Activated B cell treated with CpG ODN at 0.5 μM for 24 hours (primary cell): ENCODE results near the gene PF4V1. TPM values are rescaled to one million over a fixed set of nuclear protein-coding genes. Genes with fewer than 3 reads are reported as not detected.

Experiments
- ATAC-seq: fragments of 200-7000 bp; cut with Tn5 transposase; one replicate; pipeline ENCODE4 v1.10.0; 2021; ENCODE audit warnings: low read depth, mild to moderate bottlenecking, moderate library complexity
- CTCF ChIA-PET: fragments of 350-600 bp; sonication (Branson Sonifier 250); formaldehyde crosslinking; loops from one replicate; lab custom pipeline; 2021; ENCODE audit warnings: antibody characterized with exemption; lab: Charles Lee
- POLR2A ChIA-PET: fragments of 350-600 bp; sonication (Branson Sonifier 250); formaldehyde crosslinking; loops from one replicate; lab custom pipeline; 2021; ENCODE audit warnings: antibody characterized with exemption; lab: Charles Lee
- DNase-seq: peaks from one replicate; pipeline ENCODE4 v3.0.0; 2022
- H3K27ac Mint-ChIP-seq: one replicate; pipeline ENCODE4 v1.8.0; 2020; ENCODE audit warnings: mixed read lengths
- H3K27me3 Mint-ChIP-seq: one replicate; pipeline ENCODE4 v1.8.0; 2021; ENCODE audit warnings: mixed read lengths
- H3K36me3 Mint-ChIP-seq: one replicate; pipeline ENCODE4 v1.8.0; 2021; ENCODE audit warnings: low read depth, mixed read lengths
- H3K4me1 Mint-ChIP-seq: one replicate; pipeline ENCODE4 v1.8.0; 2021; ENCODE audit warnings: mixed read lengths
- H3K4me3 Mint-ChIP-seq: one replicate; pipeline ENCODE4 v1.8.0; 2020; ENCODE audit warnings: mild to moderate bottlenecking, mixed read lengths
- H3K9me3 Mint-ChIP-seq: one replicate; pipeline ENCODE4 v1.8.0; 2020; ENCODE audit warnings: mixed read lengths
- CTCF ChIP-seq: fragments of 200-600 bp; IDR thresholded peaks from one replicate; pipeline ENCODE4 v1.8.0; 2022; ENCODE audit warnings: antibody characterized with exemption, mild to moderate bottlenecking
- intact Hi-C: fragments of 100-400 bp; cut with micrococcal nuclease; formaldehyde crosslinking; loops from one replicate; pipeline ENCODE4 v1.15.1; 2024
- total RNA-seq: library from RNA; stranded (reverse); gene quantifications from 2 replicates; pipeline ENCODE4 v1.2.3, GENCODE V29; 2022

The PF4V1 gene
- total RNA-seq, 1 donor from 2014 or later, result not detected

- Mint-ChIP-seq H3K27me3 (peaks cover 23% of the 10 kb centered on the region), H3K4me3 (no peak overlapping the region), H3K27ac (no peak overlapping the region), H3K4me1 (no peaks in the 10 kb centered on the region), H3K36me3 (no peaks in the 10 kb centered on the region), H3K9me3 (no peaks in the 10 kb centered on the region)
- no peak for TF ChIP-seq CTCF
- ChIA-PET CTCF (no interaction called here), POLR2A (no interaction called here)
- intact Hi-C loops, result no loop called here
- DNase-seq (no peak), ATAC-seq (no peak)
Measured at GRCh38 chr4:73851293-73851692, 1.8 kb upstream of the PF4V1 start.

DNA sequence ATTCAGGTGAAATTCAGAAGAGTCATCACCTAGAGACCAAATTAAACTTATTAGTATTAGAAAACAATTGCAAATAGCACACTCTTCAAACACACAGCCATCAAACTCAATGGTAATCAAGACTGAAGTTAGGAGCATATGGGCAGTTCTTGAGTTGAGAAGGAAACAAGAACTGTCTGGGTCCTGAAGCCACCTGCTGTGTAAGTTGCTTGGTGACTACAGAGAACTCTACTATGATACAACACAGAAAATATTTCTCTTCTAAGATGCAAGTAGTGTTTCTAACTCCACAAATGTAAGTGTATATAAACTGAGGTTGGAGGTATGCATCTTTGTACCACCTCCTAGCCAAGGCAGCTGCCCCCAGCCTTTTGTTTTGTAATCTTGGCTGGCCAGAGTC is 325 bp upstream of the PF4V1 start:
- ChIA-PET CTCF (no interaction called here), POLR2A (no interaction called here)
- TF ChIP-seq CTCF, result no peak
- ATAC-seq, result no peak
- Mint-ChIP-seq H3K36me3 (no peaks in the 10 kb centered on the region), H3K9me3 (no peaks in the 10 kb centered on the region), H3K4me3 (no peak overlapping the region), H3K27me3 (peaks cover 23% of the 10 kb centered on the region), H3K27ac (no peak overlapping the region), H3K4me1 (no peaks in the 10 kb centered on the region)
- DNase-seq, result no peak
- intact Hi-C loops, result no loop called here

GRCh38 chr4:73853718-73854473 is 800 bp downstream of the PF4V1 start:
- ChIA-PET CTCF (no interaction called here), POLR2A (no interaction called here)
- no peak overlapping the region for H3K4me3 Mint-ChIP-seq
- H3K9me3 Mint-ChIP-seq, result no peaks in the 10 kb centered on the region
- no peak for TF ChIP-seq CTCF
- peaks cover 19% of the 10 kb centered on the region for H3K27me3 Mint-ChIP-seq
- no peak overlapping the region for H3K27ac Mint-ChIP-seq
- ATAC-seq (no peak), DNase-seq (no peak)
- no peaks in the 10 kb centered on the region for H3K36me3 Mint-ChIP-seq
- no peaks in the 10 kb centered on the region for H3K4me1 Mint-ChIP-seq
- intact Hi-C loops, result no loop called here

DNA sequence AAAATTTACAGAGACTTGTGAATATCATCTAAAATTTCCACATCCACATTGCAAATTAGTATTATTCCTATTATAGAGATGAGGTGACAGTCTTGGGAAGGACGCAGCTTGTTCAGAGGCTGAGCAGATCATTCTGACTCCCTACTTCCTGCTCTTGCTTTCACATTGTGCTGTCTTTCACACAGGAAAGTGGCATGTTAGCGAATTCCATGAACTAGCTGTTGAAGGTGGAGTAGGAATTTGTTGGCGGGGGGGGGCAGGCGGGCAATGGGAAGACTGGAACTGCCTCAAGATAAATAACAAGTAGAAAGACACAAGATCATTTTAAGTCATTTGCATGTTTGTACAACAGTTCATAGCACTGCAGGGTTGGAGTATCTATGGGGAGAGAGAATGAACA is 2.3 kb downstream of the PF4V1 start:
- ATAC-seq (no peak), DNase-seq (no peak)
- TF ChIP-seq CTCF, result no peak
- intact Hi-C loops, result no loop called here
- POLR2A ChIA-PET, result no interaction called here
- peaks cover 21% of the 10 kb centered on the region for H3K27me3 Mint-ChIP-seq
- H3K36me3 Mint-ChIP-seq, result no peaks in the 10 kb centered on the region
- H3K4me3 Mint-ChIP-seq, result no peak overlapping the region
- CTCF ChIA-PET, result no interaction called here
- no peak overlapping the region for H3K27ac Mint-ChIP-seq
- no peaks in the 10 kb centered on the region for H3K4me1 Mint-ChIP-seq
- no peaks in the 10 kb centered on the region for H3K9me3 Mint-ChIP-seq

- CTCF ChIA-PET, result no interaction called here
Measured at GRCh38 chr4:73856518-73856917, 3.4 kb downstream of the PF4V1 start.

More at GRCh38 chr4:73856518-73856917, 3.4 kb downstream of the PF4V1 start:
- TF ChIP-seq CTCF, result no peak
- DNase-seq (no peak), ATAC-seq (no peak)
- H3K27ac Mint-ChIP-seq, result no peak overlapping the region
- H3K4me3 Mint-ChIP-seq, result no peak overlapping the region
- no peaks in the 10 kb centered on the region for H3K9me3 Mint-ChIP-seq
- intact Hi-C loops, result no loop called here
- no peaks in the 10 kb centered on the region for H3K36me3 Mint-ChIP-seq
- H3K27me3 Mint-ChIP-seq, result peaks cover 21% of the 10 kb centered on the region
- H3K4me1 Mint-ChIP-seq, result no peaks in the 10 kb centered on the region
- POLR2A ChIA-PET, result no interaction called here
